Stimulated activated naive CD8-positive, alpha-beta T cell treated with anti-CD3 and anti-CD28 coated beads, Interleukin-15, amount 100 ng/mL, for 72 hours (primary cell): Measurements from ENCODE around the gene PTMS.

Experiments used
- ATAC-seq: fragments of 150-1000 bp; cut with Tn5 transposase; 2 replicates; pipeline ENCODE4 v1.10.0; 2021; ENCODE audit warnings: mild to moderate bottlenecking, moderate library complexity
- DNase-seq, 2 donors: peaks; one replicate each; pipeline ENCODE4 v3.0.0; 2021 to 2022
- H3K27ac Mint-ChIP-seq, 2 donors: one replicate each; pipeline ENCODE4 v1.8.0; 2022; ENCODE audit warnings: mild to moderate bottlenecking in 2 of 2, mixed read lengths in 2 of 2, moderate library complexity in 2 of 2
- H3K27me3 Mint-ChIP-seq: one replicate; pipeline ENCODE4 v1.8.0; 2022; ENCODE audit warnings: mixed read lengths
- H3K4me1 Mint-ChIP-seq: one replicate; pipeline ENCODE4 v1.8.0; 2022; ENCODE audit warnings: mild to moderate bottlenecking, mixed read lengths
- H3K4me3 Mint-ChIP-seq, 2 donors: one replicate each; pipeline ENCODE4 v1.8.0; 2022; ENCODE audit warnings: mild to moderate bottlenecking in 2 of 2, mixed read lengths in 2 of 2, moderate library complexity in 1 of 2
- H3K9me3 Mint-ChIP-seq, 2 donors: one replicate each; pipeline ENCODE4 v1.8.0; 2022; ENCODE audit warnings: mixed read lengths in 2 of 2

The PTMS gene

DNA sequence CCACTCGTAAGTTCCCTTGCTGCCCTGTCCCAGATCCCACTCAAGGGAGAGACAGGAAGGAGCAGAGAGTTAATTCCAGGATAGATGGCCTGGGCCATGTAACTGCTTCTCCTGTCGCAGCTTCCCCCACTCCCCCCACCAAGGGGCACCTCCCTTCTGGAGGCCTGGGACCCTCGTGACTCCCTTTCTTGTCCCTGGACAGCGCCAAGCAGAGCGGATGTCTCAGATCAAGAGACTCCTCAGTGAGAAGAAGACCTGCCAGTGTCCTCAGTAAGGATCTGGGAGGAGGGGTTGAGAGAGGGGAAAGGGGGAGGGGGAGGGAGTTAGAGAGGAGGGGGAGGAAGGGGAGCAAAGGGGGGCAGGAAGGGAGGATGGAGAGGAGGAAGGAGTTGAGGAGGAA lies 52.5 kb downstream of the PTMS start:
- no peak overlapping the region for H3K4me3 Mint-ChIP-seq
- no peak overlapping the region for H3K27ac Mint-ChIP-seq
- H3K27me3 Mint-ChIP-seq = peaks cover 48% of the 10 kb centered on the region
- DNase-seq (no peak), ATAC-seq (no peak)
- no peaks in the 10 kb centered on the region for H3K9me3 Mint-ChIP-seq
- H3K4me1 Mint-ChIP-seq = peaks cover 16% of the 10 kb centered on the region

- ATAC-seq (no peak), DNase-seq (no peak)
- H3K4me3 Mint-ChIP-seq = no peak overlapping the region
- H3K9me3 Mint-ChIP-seq = no peaks in the 10 kb centered on the region
- H3K4me1 Mint-ChIP-seq = peaks cover 16% of the 10 kb centered on the region
- peaks cover 48% of the 10 kb centered on the region for H3K27me3 Mint-ChIP-seq
- no peak overlapping the region for H3K27ac Mint-ChIP-seq
Observed at GRCh38 chr12:6819106-6820030, 53.2 kb downstream of the PTMS start.

GRCh38 chr12:6820166-6820565 lies 54.0 kb downstream of the PTMS start:
- no peak overlapping the region for H3K27ac Mint-ChIP-seq
- H3K4me1 Mint-ChIP-seq = peaks cover 16% of the 10 kb centered on the region
- no peak overlapping the region for H3K4me3 Mint-ChIP-seq

More at GRCh38 chr12:6820166-6820565, 54.0 kb downstream of the PTMS start:
- ATAC-seq (no peak), DNase-seq (no peak)
- Mint-ChIP-seq H3K27me3 (peaks cover 50% of the 10 kb centered on the region), H3K9me3 (no peaks in the 10 kb centered on the region)
